ENCODE results near the gene BDH1.

The BDH1 gene

GRCh38 chr3:197504641-197505121, 51.1 kb downstream of the BDH1 start:
- DNase-seq, result no peak

DNA sequence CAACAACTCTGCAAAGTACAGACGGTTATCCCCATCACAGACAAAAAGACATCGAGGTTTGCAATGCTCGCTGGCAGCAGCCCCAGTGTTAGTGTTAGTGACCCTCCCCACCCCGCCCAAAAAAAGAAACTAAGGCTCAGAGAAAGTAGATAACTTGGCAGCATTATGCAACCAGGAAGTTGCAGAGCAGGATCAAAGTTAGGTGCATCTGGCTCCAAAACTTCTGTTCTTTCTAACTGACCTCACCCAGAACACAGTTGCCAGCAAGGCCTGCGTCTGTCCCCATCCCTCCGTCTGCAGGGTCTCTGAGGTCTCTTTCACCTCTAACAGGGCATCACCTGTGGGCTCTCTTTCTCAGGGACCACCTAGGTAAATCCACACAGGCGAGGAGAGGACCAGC, 51.5 kb downstream of the BDH1 start:
- DNase-seq, result no peak

DNA sequence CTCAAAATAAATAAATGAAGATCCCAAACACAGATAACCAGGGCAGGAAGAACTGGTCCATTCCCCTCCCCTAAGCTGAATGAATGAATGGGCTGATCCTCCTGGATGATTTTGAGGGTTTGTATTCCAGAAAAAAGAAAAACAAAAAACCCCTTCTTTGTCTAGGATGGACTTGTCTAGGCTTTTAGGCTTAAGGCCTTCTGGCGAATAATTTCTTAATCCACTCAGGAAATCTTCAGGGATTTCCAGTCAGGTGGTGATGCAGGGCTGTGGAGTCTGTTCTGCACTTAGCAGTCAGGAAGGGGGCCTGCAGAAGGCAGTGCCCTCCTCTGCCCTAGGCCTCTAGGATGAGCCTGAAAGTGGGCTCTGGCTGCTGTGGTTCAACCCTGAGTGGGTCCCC, 52.1 kb downstream of the BDH1 start:
- DNase-seq, result no peak

DNA sequence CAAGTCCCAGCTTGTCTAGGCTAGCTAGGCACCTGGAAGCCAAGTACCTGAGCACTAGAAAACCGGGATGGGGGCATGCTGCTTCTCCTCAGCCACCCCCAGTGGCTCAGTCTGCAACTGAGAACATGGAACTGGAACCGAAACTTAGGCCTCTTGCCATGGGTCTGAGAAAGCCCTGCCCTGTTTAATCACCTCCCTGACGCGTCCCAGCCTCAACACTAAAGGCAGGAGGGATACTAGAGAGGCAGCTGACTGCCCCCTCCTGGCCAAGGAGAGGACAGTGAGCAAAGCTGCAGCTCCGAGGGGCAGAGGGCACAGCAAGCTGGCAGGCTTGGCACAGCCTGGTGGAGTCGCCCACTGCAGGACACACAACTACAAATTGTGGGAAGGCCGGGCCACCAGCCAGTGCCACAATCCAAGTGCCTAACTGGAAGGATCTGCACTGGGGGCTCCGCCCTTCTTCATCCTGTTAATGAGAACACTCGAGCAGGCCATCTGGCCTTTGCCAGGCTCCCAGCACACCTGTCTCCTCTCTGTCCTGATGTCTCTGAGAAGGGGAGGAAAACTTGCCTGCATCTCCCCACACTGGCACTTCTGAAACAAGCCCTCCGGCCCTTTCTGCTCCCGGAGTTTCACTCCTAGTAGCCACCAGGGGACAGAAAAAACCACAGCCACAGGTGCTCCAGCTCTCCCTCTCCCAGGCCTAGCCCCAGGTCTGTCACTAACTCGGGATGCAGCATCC, 53.7 kb downstream of the BDH1 start:
- no peak for DNase-seq

DNA sequence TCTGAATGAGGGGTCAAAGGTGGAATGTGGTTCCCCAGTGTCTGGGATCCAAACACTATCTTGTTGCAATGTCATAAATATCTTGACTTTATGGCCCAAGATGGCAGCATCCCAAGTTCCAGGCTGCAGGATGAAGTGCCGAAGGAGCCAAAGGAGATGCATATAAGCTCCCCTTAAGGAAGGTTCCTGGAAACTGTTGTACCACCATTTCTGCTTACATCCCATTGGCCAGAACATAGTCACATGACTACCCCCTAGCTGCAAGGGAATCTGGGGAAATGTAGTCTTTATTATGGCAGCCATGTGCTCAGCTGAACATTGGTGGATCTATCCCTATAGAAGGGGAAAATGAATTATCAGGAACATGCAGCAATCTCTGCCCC, 54.3 kb downstream of the BDH1 start:
- DNase-seq, result no peak

- no peak for DNase-seq
Measured at GRCh38 chr3:197500812-197501211, 55.0 kb downstream of the BDH1 start.

DNA sequence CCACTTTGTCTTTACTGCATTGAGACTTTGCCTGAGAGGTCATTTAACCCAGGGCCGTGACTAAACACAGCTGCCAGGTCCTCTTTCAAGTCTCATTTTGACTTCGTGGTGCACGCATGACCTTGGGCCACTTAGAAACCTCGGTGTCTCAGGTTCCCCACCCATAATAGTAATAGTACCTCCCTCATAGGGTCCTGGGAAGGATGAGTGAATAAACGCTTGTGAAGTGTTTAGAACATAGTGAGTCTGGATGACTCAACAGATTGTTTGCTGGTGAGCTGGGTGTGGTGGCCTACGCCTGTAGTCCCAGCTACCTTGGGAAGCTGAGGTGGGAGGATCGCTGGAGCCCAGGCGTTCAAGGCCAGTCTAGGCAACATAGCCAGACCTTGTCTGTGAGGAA, 56.3 kb downstream of the BDH1 start:
- DNase-seq, result no peak

DNA sequence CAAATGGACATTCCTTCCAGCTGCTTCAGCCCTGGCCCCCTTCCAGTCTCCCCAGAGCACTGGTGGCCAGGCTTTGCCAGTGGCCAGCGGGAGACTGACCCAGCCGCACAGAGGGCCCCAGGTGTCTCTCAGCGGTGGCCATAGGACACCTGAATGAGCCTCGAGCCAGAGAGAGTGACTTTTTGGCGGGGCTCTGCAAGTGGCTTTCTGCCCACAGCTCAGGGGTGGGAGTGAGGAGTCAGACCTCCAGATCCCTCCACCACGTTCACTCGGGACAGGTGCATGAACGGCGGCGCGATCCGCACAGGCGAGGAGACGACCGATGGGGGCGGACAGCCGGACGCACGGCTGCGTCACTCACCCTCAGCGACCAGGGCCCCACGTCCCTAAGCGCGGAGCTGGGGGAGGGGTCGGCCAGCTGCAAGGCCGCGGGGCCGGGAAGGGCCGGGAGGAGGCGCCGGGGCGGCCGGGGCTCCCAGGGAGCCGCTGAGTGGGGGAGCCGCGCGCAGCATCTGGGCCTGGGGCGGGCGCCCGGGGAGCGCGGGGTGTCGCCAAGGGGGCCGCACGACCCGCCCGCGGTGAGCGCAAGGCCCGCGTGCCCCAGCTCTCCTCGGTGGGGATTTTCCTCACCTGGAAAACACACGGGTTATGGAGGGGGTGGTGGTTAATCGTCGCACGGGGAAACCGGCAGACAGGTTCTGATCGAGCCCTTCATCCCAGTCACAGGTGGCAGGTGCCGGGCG, 57.1 kb downstream of the BDH1 start:
- DNase-seq, result no peak

DNA sequence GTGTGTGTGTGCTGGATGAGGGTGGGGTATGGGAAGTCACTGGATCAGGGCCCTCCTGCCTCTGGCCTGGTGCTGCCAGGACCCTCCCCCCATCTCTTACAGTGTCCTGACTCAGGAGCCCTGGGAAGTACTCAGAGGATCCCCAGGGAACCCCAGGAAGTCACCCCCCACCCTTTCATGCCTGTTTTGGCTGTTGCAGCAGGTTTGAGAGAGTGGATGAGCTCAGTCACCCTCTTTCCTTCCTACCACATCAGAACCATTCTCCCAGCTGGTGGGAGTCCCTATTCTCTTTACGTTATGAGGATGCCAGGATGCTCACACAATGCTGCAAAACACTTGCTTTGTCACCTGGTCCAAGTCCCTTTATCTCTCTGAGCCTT, 59.0 kb downstream of the BDH1 start:
- DNase-seq, result no peak

DNA sequence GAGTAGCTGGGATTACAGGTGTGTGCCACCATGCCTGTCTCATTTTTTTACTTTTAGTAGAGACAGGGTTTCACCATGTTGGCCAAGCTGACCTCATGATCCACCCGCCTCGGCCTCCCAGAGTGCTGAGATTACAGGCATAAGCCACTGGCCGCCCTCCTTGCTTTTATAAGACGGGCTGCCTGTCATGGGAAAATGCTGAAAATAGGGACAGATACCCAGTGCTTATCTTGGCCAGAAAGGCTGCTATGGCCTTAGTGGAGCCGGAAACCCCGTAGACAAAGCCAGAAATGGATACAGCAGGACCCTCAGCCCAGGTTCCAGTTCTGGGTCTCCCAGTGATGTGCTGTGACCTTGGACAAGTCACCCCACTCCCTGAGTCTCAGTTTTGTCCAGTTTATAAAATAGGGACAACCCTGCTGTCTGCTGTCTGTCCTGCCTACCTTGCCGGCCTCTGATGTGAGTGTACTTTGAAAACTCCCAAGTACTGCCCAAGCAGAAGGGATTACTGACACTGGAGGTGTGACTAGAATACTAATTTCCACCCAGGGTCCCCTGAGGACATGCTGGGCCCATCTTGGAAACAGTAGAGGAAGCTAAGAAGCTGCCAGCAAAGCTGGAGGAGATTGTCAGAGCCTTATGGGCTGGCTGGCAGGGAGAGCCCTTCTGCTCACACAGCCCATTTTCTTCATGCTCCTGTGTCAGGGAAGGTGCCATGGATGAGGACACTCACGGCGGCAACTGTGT, 59.6 kb downstream of the BDH1 start:
- DNase-seq, result no peak

DNA sequence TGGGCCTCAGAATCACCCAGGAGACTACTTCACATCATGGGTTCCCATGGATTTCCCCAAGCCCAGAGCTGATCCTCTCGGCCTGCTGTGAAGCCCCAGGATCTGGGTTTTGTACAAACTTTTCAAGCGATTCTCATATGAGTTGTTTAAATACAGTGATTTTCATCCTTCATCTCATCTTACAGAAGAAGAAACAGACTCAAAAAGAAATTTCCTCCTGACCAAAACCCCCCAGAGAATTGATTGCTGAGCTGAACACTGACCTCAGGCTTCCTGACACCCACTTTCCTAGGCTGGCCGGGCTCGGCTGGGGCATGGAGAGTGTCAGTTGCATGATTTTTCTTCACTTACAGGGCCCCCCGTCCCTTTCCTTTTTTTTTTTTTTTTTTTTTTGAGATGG, 60.3 kb downstream of the BDH1 start:
- no peak for DNase-seq

DNA sequence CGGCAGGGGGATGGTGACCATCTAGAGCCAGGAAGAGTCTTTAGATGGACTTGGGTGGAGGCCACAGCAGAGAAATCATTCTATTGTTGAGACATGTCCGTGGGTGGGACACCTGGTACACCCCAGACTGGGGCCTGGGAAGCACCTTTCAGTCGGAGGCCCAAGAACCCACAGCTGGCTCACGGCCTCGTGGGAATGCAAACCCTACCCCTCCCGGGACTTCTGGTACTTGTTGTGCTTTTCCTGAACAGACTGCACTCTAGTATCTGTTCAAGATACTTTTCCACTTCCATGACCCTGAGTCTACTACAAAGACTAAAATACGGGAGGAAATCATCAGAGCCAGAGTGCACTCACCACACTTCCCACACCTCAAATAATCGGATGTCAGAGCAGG, 60.7 kb downstream of the BDH1 start:
- DNase-seq, result no peak

- DNase-seq, result no peak
Measured at GRCh38 chr3:197494366-197495058, 61.3 kb downstream of the BDH1 start.

DNA sequence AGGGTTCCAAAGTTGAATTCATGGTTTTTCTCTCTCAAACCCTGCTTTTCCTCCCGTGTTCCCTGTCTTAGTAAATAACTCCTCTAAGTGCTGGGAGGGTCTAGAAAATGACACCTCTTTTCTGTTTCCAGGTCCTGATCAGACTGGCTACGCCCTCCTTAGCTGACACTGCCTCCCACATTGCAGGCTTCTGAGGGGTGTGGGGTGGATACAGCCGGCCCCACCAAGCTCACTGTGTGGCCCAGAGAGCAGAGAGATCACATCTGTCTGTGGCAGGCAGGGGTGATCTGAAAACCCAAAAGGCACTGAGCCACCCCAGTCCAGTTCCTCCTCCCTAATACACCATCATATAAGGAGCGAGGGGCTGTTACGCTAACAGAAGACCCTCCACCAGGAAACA, 62.7 kb downstream of the BDH1 start:
- DNase-seq, result no peak

- DNase-seq, result no peak
Measured at GRCh38 chr3:197491923-197492664, 63.7 kb downstream of the BDH1 start.

DNA sequence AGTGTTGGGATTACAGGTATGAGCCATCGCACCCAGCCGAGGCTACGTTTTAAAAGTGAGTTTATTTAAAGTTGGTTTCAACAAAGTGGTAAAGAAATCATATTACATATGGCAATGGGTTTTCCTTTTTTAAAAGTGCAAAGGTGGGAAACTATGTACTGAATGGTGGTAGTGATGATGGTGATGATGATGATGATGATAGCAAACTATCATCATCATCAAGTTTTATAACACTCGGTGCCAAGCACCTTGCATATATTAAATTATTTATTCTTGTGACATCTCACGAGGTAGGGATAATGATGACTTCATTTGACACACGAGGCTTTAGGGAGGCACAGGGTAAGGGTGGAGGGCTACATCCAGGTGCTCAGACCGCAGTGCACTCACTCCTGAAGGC, 64.3 kb downstream of the BDH1 start:
- no peak for DNase-seq

DNA sequence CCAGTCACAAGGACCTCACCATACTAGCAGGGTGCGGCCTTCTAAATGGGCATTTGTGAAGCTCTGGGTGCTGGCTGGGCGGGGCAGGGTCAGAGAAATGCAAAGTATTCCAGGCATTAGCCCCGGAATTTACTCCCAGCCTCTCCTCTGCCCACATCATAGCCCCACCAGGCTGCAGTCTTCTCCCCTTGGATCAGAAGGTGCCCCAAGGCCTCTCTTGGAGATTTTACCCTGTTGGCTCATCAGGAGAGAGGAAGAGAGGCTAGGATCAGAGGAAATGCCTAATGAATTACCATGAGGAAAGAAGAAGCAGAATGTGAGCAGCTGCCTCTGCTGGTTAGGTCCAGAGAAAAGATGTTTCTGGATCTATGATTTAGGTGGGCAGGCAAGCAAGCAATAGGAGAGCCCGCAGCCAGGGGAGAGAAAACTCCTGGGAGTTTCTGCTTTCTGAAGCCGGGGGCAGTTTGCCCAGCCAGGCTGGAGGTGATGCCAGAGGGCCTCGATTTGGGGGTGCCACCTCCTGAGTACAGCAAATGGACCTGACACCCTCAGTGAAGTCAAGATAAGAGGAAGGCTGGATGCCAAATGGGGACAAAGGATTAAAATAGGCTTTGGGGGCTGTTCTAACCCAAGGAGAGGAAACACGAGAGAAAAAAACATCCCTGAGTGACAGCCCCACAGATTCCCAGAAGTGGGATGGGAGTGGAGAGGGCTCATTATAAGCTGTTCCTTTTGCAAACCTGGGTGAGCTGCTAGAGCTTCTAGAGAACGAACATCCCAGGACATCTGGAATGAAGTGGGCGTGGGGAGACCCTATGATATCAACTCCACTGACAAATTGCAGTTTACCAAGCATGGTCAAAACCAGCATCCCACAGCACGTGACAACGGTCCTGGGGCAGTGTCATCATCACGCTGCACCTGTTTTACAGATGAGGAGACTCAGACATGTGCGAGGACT, 65.4 kb downstream of the BDH1 start:
- no peak for DNase-seq

DNA sequence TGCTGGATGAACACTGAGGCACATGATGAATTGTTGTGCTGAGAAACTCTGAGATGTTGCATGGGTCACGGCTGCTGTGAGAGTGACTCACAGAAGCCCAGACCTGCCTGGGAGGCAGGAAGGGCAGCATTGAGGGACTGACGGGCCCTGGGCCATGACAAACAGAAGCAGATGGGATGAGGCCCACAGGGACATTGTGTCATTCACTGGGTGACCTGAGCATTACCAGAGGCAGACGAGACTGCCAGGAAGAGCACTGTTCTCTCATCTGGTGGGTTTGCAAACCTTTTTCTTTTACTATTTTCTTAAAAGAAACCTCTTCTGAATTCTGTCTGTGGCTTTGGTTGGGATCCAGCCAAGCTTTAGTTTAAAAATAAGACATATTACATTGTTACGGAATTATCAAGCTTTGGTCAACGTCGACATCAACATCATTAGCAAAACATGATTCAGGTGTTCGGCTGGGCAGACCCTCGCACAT, 67.8 kb downstream of the BDH1 start:
- peak; percentile 46 for DNase-seq

GRCh38 chr3:197486861-197487260, 68.9 kb downstream of the BDH1 start:
- DNase-seq, result no peak

- no peak for DNase-seq
Measured at GRCh38 chr3:197485143-197485542, 70.6 kb downstream of the BDH1 start.

Measured in GOT3 (cell line).